Stimulated activated memory B cell treated with anti-CD40 and anti-IgM and Interleukin-4, amounts not matched to agents 10 μg/mL and 1 μg/mL and 100 μg/mL, for 72 hours (primary cell): ENCODE data around the gene IL1F10.
A peak's percentile ranks its signal among the peaks of the same experiment; 100 is the strongest.

ENCODE experiments used
- ATAC-seq: fragments of 150-1000 bp; cut with Tn5 transposase; 2 replicates; pipeline ENCODE4 v1.10.0; 2021
- H3K27ac Mint-ChIP-seq: one replicate; pipeline ENCODE4 v1.8.0; 2022; ENCODE audit warnings: mild to moderate bottlenecking, mixed read lengths
- H3K27me3 Mint-ChIP-seq: one replicate; pipeline ENCODE4 v1.8.0; 2022; ENCODE audit warnings: mixed read lengths
- H3K36me3 Mint-ChIP-seq: one replicate; pipeline ENCODE4 v1.8.0; 2022; ENCODE audit warnings: mixed read lengths
- H3K4me1 Mint-ChIP-seq: one replicate; pipeline ENCODE4 v1.8.0; 2022; ENCODE audit warnings: mixed read lengths
- H3K4me3 Mint-ChIP-seq: one replicate; pipeline ENCODE4 v1.8.0; 2022; ENCODE audit warnings: mild to moderate bottlenecking, moderate library complexity, mixed read lengths
- H3K9me3 Mint-ChIP-seq: one replicate; pipeline ENCODE4 v1.8.0; 2022; ENCODE audit warnings: mixed read lengths

IL1F10 gene

GRCh38 chr2:113105047-113105785 lies 37.4 kb downstream of the IL1F10 start:
- no peak overlapping the region for H3K4me3 Mint-ChIP-seq
- H3K27me3 Mint-ChIP-seq, result peaks cover 11% of the 10 kb centered on the region
- no peak overlapping the region for H3K27ac Mint-ChIP-seq

DNA sequence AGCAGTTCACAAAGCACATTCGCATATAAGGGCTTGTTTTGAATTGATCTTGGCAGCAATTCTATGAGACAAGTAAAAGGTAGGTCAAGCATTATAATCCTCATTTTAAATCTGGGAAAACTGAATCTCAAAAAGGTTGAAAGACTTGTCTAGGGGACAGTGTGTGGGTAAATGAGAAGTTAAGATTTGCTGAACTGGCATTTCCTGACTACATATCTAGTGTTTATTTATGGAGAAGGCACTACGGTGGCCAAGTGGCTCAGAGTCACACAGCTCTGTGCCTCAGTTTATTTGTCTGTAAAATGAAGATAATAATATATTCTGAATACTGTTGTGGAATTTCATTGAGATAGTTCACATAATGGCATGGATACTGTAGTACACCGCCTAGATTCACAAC lies 43.4 kb downstream of the IL1F10 start:
- no peaks in the 10 kb centered on the region for H3K4me1 Mint-ChIP-seq
- H3K27me3 Mint-ChIP-seq, result peaks cover 11% of the 10 kb centered on the region
- no peak overlapping the region for H3K4me3 Mint-ChIP-seq
- H3K9me3 Mint-ChIP-seq, result no peaks in the 10 kb centered on the region
- H3K36me3 Mint-ChIP-seq, result no peaks in the 10 kb centered on the region
- H3K27ac Mint-ChIP-seq, result no peak overlapping the region
- no peak for ATAC-seq

More at GRCh38 chr2:113105047-113105785, 37.4 kb downstream of the IL1F10 start:
- ATAC-seq, result peak; percentile 34
- Mint-ChIP-seq H3K9me3 (peaks cover 6% of the 10 kb centered on the region), H3K4me1 (peaks cover 19% of the 10 kb centered on the region), H3K36me3 (no peaks in the 10 kb centered on the region)

GRCh38 chr2:113111823-113112287 lies 44.1 kb downstream of the IL1F10 start:
- Mint-ChIP-seq H3K4me1 (peaks cover 4% of the 10 kb centered on the region), H3K9me3 (no peaks in the 10 kb centered on the region), H3K27me3 (peaks cover 11% of the 10 kb centered on the region), H3K36me3 (no peaks in the 10 kb centered on the region), H3K4me3 (no peak overlapping the region), H3K27ac (no peak overlapping the region)
- no peak for ATAC-seq

DNA sequence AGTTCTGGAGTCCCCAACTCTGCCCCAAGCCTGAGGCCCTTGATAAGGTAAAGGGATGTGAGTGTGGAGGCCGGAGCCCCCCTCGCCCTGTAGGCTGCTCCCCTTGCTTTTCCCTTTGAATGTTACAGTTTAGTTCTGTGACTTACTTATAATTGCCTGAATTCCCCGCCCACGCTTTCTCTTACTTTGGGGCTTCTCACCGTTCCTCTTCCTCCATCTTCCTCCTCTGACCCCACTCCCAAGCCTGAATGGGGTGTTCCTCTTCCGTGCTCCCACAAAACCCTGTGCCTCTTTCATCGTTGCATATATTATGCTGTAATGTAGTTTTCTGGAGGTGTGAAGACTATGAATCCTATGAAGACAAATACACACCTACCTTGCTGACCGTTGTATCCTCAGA lies 44.7 kb downstream of the IL1F10 start:
- no peak for ATAC-seq
- peaks cover 10% of the 10 kb centered on the region for H3K4me1 Mint-ChIP-seq
- no peak overlapping the region for H3K4me3 Mint-ChIP-seq
- H3K27ac Mint-ChIP-seq, result no peak overlapping the region
- no peaks in the 10 kb centered on the region for H3K9me3 Mint-ChIP-seq
- H3K27me3 Mint-ChIP-seq, result peaks cover 11% of the 10 kb centered on the region
- no peaks in the 10 kb centered on the region for H3K36me3 Mint-ChIP-seq

DNA sequence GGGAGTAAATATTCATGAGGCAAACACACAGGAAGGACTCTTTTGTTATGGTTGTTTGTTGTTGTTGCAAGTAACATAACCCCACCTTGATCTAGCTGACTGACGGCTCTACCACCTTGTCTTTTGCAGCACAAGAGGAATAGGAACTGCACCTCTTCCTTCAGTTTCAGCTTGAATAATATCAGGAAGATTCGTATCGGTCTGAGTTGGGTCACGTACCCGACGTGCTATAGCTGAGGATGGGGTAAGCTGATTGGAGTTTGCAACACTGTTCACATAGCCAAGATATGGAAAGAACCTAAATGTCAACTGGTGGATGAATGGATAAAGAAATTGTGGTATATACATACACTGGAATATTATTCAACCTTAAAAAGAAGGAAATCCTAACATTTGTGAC lies 45.1 kb downstream of the IL1F10 start:
- Mint-ChIP-seq H3K4me1 (peaks cover 11% of the 10 kb centered on the region), H3K9me3 (no peaks in the 10 kb centered on the region), H3K4me3 (no peak overlapping the region), H3K36me3 (no peaks in the 10 kb centered on the region), H3K27me3 (peaks cover 11% of the 10 kb centered on the region), H3K27ac (no peak overlapping the region)
- ATAC-seq, result no peak

- no peak overlapping the region for H3K27ac Mint-ChIP-seq
- H3K36me3 Mint-ChIP-seq, result no peaks in the 10 kb centered on the region
- no peak overlapping the region for H3K4me3 Mint-ChIP-seq
- peaks cover 11% of the 10 kb centered on the region for H3K4me1 Mint-ChIP-seq
- no peaks in the 10 kb centered on the region for H3K9me3 Mint-ChIP-seq
- no peak for ATAC-seq
- peaks cover 3% of the 10 kb centered on the region for H3K27me3 Mint-ChIP-seq
Observed at GRCh38 chr2:113113807-113114206, 46.0 kb downstream of the IL1F10 start.

- peaks cover 11% of the 10 kb centered on the region for H3K4me1 Mint-ChIP-seq
- no peaks in the 10 kb centered on the region for H3K9me3 Mint-ChIP-seq
- no peak overlapping the region for H3K27ac Mint-ChIP-seq
- no peak for ATAC-seq
- H3K36me3 Mint-ChIP-seq, result no peaks in the 10 kb centered on the region
- no peak overlapping the region for H3K4me3 Mint-ChIP-seq
- no peaks in the 10 kb centered on the region for H3K27me3 Mint-ChIP-seq
Observed at GRCh38 chr2:113114224-113114945, 46.6 kb downstream of the IL1F10 start.

DNA sequence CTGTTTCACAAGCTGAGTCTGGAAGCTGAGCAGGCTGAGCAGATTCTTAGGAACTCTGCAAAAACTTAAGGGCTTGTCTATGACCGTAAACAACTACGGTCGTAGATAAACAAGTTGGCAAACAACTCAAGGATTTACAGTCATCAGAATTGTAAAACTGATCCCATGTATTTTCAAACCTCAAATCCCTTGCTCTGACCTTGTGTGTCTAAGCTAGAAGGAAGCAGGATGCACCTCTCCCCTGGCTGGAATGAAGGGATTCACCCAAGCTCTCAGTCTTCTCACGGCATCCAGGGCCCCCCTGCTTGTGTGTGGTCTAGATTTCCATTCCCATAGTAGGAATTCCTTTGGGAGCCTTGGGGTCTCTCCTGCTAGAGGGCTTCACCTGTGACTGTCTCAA lies 47.2 kb downstream of the IL1F10 start:
- H3K4me3 Mint-ChIP-seq, result no peak overlapping the region
- H3K9me3 Mint-ChIP-seq, result no peaks in the 10 kb centered on the region
- ATAC-seq, result no peak
- H3K4me1 Mint-ChIP-seq, result peaks cover 11% of the 10 kb centered on the region
- no peaks in the 10 kb centered on the region for H3K27me3 Mint-ChIP-seq
- H3K27ac Mint-ChIP-seq, result no peak overlapping the region
- no peaks in the 10 kb centered on the region for H3K36me3 Mint-ChIP-seq

DNA sequence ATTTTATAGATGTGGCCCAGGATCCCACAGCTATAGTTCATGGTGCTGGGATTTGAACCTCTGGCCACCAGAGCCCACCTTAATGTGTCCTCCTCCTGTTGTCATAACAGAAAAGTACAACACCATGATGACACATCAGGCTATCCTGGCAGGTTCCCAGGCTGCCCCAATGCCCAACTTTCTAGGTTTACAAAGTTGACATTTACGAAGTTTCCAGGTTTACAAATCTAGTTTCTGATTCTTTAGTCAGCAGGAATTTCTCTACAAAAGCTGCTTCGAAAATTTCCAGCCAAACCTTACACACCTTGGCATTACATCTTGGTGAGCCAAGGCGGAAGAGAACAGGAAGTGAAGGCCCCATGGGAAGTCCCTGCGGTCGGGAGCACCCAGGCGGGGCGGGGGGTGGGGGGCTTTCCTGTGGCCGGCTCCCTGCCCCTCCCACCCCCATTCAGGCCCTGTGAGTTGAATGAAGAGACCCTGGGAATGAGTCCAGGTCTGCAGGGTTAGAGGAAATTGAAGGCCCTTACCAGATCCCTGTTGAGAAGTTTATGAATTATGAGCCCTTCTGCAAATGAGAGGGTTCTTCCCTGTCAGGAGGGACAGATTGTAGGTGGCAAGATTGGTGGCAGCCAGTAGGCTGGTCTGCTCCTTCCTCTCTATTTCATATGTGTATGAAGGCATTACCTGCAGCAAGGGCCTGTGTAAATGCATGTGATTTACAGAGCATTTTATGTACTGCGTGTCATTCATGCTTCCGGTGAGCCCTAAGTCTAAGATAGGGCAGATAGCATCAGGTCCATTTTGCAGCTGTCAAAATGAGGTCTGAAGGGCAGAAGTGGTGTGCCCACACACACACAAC lies 48.6 kb downstream of the IL1F10 start:
- Mint-ChIP-seq H3K36me3 (no peaks in the 10 kb centered on the region), H3K27ac (no peak overlapping the region), H3K27me3 (no peaks in the 10 kb centered on the region), H3K4me1 (peaks cover 19% of the 10 kb centered on the region), H3K9me3 (no peaks in the 10 kb centered on the region), H3K4me3 (no peak overlapping the region)
- ATAC-seq, result peak; percentile 71

- peaks cover 22% of the 10 kb centered on the region for H3K4me1 Mint-ChIP-seq
- no peak overlapping the region for H3K27ac Mint-ChIP-seq
- no peaks in the 10 kb centered on the region for H3K9me3 Mint-ChIP-seq
- H3K4me3 Mint-ChIP-seq, result no peak overlapping the region
- no peaks in the 10 kb centered on the region for H3K27me3 Mint-ChIP-seq
- no peak for ATAC-seq
- H3K36me3 Mint-ChIP-seq, result no peaks in the 10 kb centered on the region
Observed at GRCh38 chr2:113117541-113118262, 49.9 kb downstream of the IL1F10 start.

GRCh38 chr2:113118263-113118657 lies 50.5 kb downstream of the IL1F10 start:
- ATAC-seq, result no peak
- no peak overlapping the region for H3K4me3 Mint-ChIP-seq
- no peaks in the 10 kb centered on the region for H3K27me3 Mint-ChIP-seq
- H3K4me1 Mint-ChIP-seq, result peaks cover 22% of the 10 kb centered on the region
- no peaks in the 10 kb centered on the region for H3K9me3 Mint-ChIP-seq
- H3K27ac Mint-ChIP-seq, result no peak overlapping the region
- H3K36me3 Mint-ChIP-seq, result no peaks in the 10 kb centered on the region

DNA sequence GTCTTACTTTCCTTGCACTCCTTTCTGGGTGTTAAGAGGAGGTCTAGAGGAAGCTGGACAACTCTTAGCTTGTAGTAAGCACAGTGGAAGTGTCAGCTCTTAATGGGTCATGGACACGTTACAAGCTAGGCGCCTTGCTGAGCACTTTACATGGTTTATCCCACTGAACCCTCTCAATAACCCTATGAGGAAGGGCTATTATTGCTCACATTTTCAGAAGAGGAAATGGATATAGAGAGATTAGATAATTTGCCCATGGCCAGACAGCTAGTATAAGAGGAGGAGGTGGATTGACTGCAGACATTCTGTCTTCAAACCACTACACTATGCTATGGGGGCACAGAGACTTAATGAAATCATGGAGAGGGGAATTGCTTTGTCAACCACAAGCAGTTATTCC lies 51.3 kb downstream of the IL1F10 start:
- Mint-ChIP-seq H3K9me3 (no peaks in the 10 kb centered on the region), H3K4me1 (peaks cover 29% of the 10 kb centered on the region), H3K36me3 (no peaks in the 10 kb centered on the region), H3K4me3 (no peak overlapping the region), H3K27me3 (no peaks in the 10 kb centered on the region), H3K27ac (no peak overlapping the region)
- no peak for ATAC-seq

DNA sequence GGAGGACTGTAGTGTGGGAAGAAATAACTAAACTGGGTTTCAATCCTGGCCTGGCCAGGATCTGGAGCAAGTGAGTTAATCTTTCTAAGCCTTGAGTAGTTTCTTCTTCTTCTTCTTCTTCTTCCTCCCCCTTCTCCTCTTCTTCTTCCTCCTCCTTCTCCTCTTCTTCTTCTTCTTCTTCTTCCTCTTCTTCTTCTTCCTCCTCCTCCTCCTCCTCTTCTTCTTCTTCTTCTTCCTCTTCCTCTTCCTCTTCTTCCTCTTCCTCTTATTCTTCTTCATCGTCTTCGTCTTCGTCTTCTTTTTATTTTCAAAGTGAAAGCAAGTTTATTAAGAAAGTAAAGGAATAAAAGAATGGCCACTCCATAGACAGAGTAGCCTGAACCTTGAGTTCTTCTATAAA lies 53.1 kb downstream of the IL1F10 start:
- Mint-ChIP-seq H3K4me1 (peaks cover 37% of the 10 kb centered on the region), H3K36me3 (no peaks in the 10 kb centered on the region), H3K27me3 (no peaks in the 10 kb centered on the region), H3K27ac (peak overlapping the region; percentile 25), H3K9me3 (no peaks in the 10 kb centered on the region), H3K4me3 (no peak overlapping the region)
- ATAC-seq, result no peak

GRCh38 chr2:113122364-113122763 lies 54.6 kb downstream of the IL1F10 start:
- H3K36me3 Mint-ChIP-seq, result no peaks in the 10 kb centered on the region
- no peak for ATAC-seq
- H3K4me3 Mint-ChIP-seq, result no peak overlapping the region
- peaks cover 32% of the 10 kb centered on the region for H3K4me1 Mint-ChIP-seq
- H3K9me3 Mint-ChIP-seq, result no peaks in the 10 kb centered on the region
- no peaks in the 10 kb centered on the region for H3K27me3 Mint-ChIP-seq
- no peak overlapping the region for H3K27ac Mint-ChIP-seq

GRCh38 chr2:113123726-113124125 lies 56.0 kb downstream of the IL1F10 start:
- Mint-ChIP-seq H3K36me3 (no peaks in the 10 kb centered on the region), H3K4me1 (peaks cover 42% of the 10 kb centered on the region), H3K9me3 (no peaks in the 10 kb centered on the region), H3K4me3 (no peak overlapping the region), H3K27me3 (no peaks in the 10 kb centered on the region), H3K27ac (no peak overlapping the region)
- ATAC-seq, result no peak
